Chondrocyte (in vitro differentiated cells): ENCODE results near the gene NR1H3. TPM values are rescaled to one million over a fixed set of nuclear protein-coding genes. Genes with fewer than 3 reads are reported as not detected.

ENCODE experiments used
- DNase-seq: peaks from one replicate; pipeline ENCODE4 v3.0.0; 2021; ENCODE audit warnings: mixed read lengths, low spot score
- H3K27ac Mint-ChIP-seq: one replicate; pipeline ENCODE4 v1.8.0; 2021; ENCODE audit warnings: mild to moderate bottlenecking, moderate library complexity, mixed read lengths; ENCODE audit not compliant: unreplicated experiment
- H3K27me3 Mint-ChIP-seq: 2 replicates; pipeline ENCODE4 v1.8.0; 2021; ENCODE audit warnings: low read depth, mixed read lengths
- H3K36me3 Mint-ChIP-seq: 2 replicates; pipeline ENCODE4 v1.8.0; 2021; ENCODE audit warnings: low read depth, mixed read lengths
- H3K4me1 Mint-ChIP-seq: 2 replicates; pipeline ENCODE4 v1.8.0; 2021; ENCODE audit warnings: low read depth, mild to moderate bottlenecking, mixed read lengths
- H3K4me3 Mint-ChIP-seq: one replicate; pipeline ENCODE4 v1.8.0; 2021; ENCODE audit warnings: mild to moderate bottlenecking, moderate library complexity, mixed read lengths; ENCODE audit not compliant: unreplicated experiment
- H3K9me3 Mint-ChIP-seq: 2 replicates; pipeline ENCODE4 v1.8.0; 2021; ENCODE audit warnings: low read depth, mixed read lengths
- total RNA-seq: library from RNA; stranded (reverse); gene quantifications from 3 replicates; pipeline ENCODE4 v1.2.1, GENCODE V29; 2021
- TF ChIP-seq, protein P1 (sequence below): fragments of 200-600 bp; sonication (generic); IDR thresholded peaks from 2 replicates; pipeline ENCODE4 v1.5.0; 2021; ENCODE audit warnings: antibody characterized with exemption, mild to moderate bottlenecking, moderate library complexity

Gene NR1H3
- total RNA-seq, 1 donor from 2014 or later, result 3.2 TPM

DNA sequence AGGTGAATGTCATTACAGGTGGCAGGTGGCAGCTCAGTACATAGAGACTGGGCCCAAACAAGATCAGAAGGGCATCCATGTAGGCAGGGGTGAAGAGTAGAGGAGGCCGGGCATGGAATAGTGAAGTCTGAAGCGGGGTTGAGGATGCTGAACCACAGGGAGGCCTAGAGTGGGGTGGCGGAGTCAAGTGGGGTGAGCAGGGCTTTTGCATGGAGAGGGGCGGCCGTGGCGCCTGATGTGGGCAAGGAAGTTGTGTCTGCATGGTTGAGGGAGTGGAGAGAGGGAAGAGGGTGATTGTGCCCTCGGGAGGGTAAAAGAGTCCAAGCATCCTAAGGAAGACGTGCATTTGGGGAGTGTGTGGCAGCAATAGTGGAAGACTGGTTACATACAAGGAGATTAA is 28.6 kb upstream of the NR1H3 start:
- Mint-ChIP-seq H3K27ac (no peak overlapping the region), H3K4me3 (no peak overlapping the region), H3K9me3 (no peaks in the 10 kb centered on the region), H3K36me3 (peaks cover 18% of the 10 kb centered on the region), H3K4me1 (peaks cover 15% of the 10 kb centered on the region), H3K27me3 (no peaks in the 10 kb centered on the region)
- no peak for DNase-seq
- TF ChIP-seq, protein P1, sequence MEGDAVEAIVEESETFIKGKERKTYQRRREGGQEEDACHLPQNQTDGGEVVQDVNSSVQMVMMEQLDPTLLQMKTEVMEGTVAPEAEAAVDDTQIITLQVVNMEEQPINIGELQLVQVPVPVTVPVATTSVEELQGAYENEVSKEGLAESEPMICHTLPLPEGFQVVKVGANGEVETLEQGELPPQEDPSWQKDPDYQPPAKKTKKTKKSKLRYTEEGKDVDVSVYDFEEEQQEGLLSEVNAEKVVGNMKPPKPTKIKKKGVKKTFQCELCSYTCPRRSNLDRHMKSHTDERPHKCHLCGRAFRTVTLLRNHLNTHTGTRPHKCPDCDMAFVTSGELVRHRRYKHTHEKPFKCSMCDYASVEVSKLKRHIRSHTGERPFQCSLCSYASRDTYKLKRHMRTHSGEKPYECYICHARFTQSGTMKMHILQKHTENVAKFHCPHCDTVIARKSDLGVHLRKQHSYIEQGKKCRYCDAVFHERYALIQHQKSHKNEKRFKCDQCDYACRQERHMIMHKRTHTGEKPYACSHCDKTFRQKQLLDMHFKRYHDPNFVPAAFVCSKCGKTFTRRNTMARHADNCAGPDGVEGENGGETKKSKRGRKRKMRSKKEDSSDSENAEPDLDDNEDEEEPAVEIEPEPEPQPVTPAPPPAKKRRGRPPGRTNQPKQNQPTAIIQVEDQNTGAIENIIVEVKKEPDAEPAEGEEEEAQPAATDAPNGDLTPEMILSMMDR, result no peak

- TF ChIP-seq, protein P1, result no peak
- H3K4me1 Mint-ChIP-seq, result peaks cover 22% of the 10 kb centered on the region
- peaks cover 16% of the 10 kb centered on the region for H3K36me3 Mint-ChIP-seq
Observed at GRCh38 chr11:47233051-47233450, 24.7 kb upstream of the NR1H3 start.

GRCh38 chr11:47233989-47234668 is 23.7 kb upstream of the NR1H3 start:
- no peak for DNase-seq
- peaks cover 20% of the 10 kb centered on the region for H3K4me1 Mint-ChIP-seq
- H3K27ac Mint-ChIP-seq, result peak overlapping the region; percentile 77
- peaks cover 14% of the 10 kb centered on the region for H3K36me3 Mint-ChIP-seq
- H3K4me3 Mint-ChIP-seq, result no peak overlapping the region
- no peaks in the 10 kb centered on the region for H3K27me3 Mint-ChIP-seq
- no peaks in the 10 kb centered on the region for H3K9me3 Mint-ChIP-seq
- TF ChIP-seq, protein P1, result peak; percentile 69

More at GRCh38 chr11:47233051-47233450, 24.7 kb upstream of the NR1H3 start:
- no peak overlapping the region for H3K4me3 Mint-ChIP-seq
- no peaks in the 10 kb centered on the region for H3K27me3 Mint-ChIP-seq
- no peak overlapping the region for H3K27ac Mint-ChIP-seq
- no peaks in the 10 kb centered on the region for H3K9me3 Mint-ChIP-seq
- DNase-seq, result no peak

- H3K27ac Mint-ChIP-seq, result peak overlapping the region; percentile 59
- H3K9me3 Mint-ChIP-seq, result no peaks in the 10 kb centered on the region
- no peak overlapping the region for H3K4me3 Mint-ChIP-seq
- peaks cover 17% of the 10 kb centered on the region for H3K4me1 Mint-ChIP-seq
- no peaks in the 10 kb centered on the region for H3K27me3 Mint-ChIP-seq
- TF ChIP-seq, protein P1, result no peak
- no peak for DNase-seq
- peaks cover 15% of the 10 kb centered on the region for H3K36me3 Mint-ChIP-seq
Observed at GRCh38 chr11:47234669-47235100, 23.1 kb upstream of the NR1H3 start.

- Mint-ChIP-seq H3K27me3 (no peaks in the 10 kb centered on the region), H3K4me1 (peaks cover 17% of the 10 kb centered on the region), H3K27ac (peak overlapping the region; percentile 59), H3K36me3 (peaks cover 18% of the 10 kb centered on the region), H3K9me3 (no peaks in the 10 kb centered on the region), H3K4me3 (no peak overlapping the region)
- DNase-seq, result no peak
- TF ChIP-seq, protein P1, result no peak
Observed at GRCh38 chr11:47235163-47235562, 22.6 kb upstream of the NR1H3 start.
